Effector memory CD4-positive, alpha-beta T cell (primary cell): ENCODE data around the gene TSPYL1.

ENCODE experiments used
- DNase-seq, 3 donors: peaks; one replicate each; pipeline ENCODE4 v3.0.0-alpha.2; 2020
- H3K27ac ChIP-seq: 2 replicates; pipeline ENCODE4 v1.7.0; 2013; ENCODE audit warnings: mild to moderate bottlenecking, low read length, moderate library complexity; ENCODE audit not compliant: insufficient read depth, poor library complexity, severe bottlenecking
- H3K27me3 ChIP-seq: replicated peaks from 2 replicates; pipeline ENCODE4 v1.7.0; 2013; ENCODE audit warnings: mild to moderate bottlenecking, low read length; ENCODE audit not compliant: insufficient read depth, control insufficient read depth, poor library complexity, severe bottlenecking
- H3K36me3 ChIP-seq: 2 replicates; pipeline ENCODE4 v1.7.0; 2013; ENCODE audit warnings: mild to moderate bottlenecking, low read length, moderate library complexity; ENCODE audit not compliant: control insufficient read depth, insufficient read depth
- H3K4me1 ChIP-seq: 2 replicates; pipeline ENCODE4 v1.7.0; 2013; ENCODE audit warnings: low read length, mild to moderate bottlenecking; ENCODE audit not compliant: control insufficient read depth, insufficient read depth, poor library complexity, severe bottlenecking
- H3K4me3 ChIP-seq: 2 replicates; pipeline ENCODE4 v1.7.0; 2013; ENCODE audit warnings: low read length, low read depth, mild to moderate bottlenecking; ENCODE audit not compliant: insufficient read depth, poor library complexity, severe bottlenecking
- H3K9me3 ChIP-seq: 2 replicates; pipeline ENCODE4 v1.7.0; 2013; ENCODE audit warnings: mild to moderate bottlenecking, low read length, moderate library complexity; ENCODE audit not compliant: control insufficient read depth

TSPYL1 gene

GRCh38 chr6:116316772-116317467 is 37.2 kb upstream of the TSPYL1 start:
- Histone ChIP-seq H3K27ac (no peak overlapping the region), H3K36me3 (no peaks in the 10 kb centered on the region), H3K27me3 (no peaks in the 10 kb centered on the region), H3K4me1 (no peaks in the 10 kb centered on the region), H3K9me3 (no peaks in the 10 kb centered on the region), H3K4me3 (no peak overlapping the region)
- DNase-seq = no peak

- H3K4me1 ChIP-seq = no peaks in the 10 kb centered on the region
- H3K4me3 ChIP-seq = no peak overlapping the region
- H3K27me3 ChIP-seq = no peaks in the 10 kb centered on the region
- no peaks in the 10 kb centered on the region for H3K36me3 ChIP-seq
- H3K27ac ChIP-seq = no peak overlapping the region
- H3K9me3 ChIP-seq = no peaks in the 10 kb centered on the region
- DNase-seq = no peak
These were observed 35.1 kb upstream of the TSPYL1 start for GRCh38 chr6:116314878-116315277.

GRCh38 chr6:116314218-116314617 is 34.5 kb upstream of the TSPYL1 start:
- H3K9me3 ChIP-seq = no peaks in the 10 kb centered on the region
- H3K4me1 ChIP-seq = no peaks in the 10 kb centered on the region
- no peaks in the 10 kb centered on the region for H3K27me3 ChIP-seq
- no peak for DNase-seq
- H3K27ac ChIP-seq = no peak overlapping the region
- H3K4me3 ChIP-seq = no peak overlapping the region
- H3K36me3 ChIP-seq = no peaks in the 10 kb centered on the region

- no peak for DNase-seq
- H3K27me3 ChIP-seq = no peaks in the 10 kb centered on the region
- no peak overlapping the region for H3K4me3 ChIP-seq
- no peak overlapping the region for H3K27ac ChIP-seq
- H3K9me3 ChIP-seq = no peaks in the 10 kb centered on the region
- H3K4me1 ChIP-seq = no peaks in the 10 kb centered on the region
- H3K36me3 ChIP-seq = no peaks in the 10 kb centered on the region
These were observed 33.5 kb upstream of the TSPYL1 start for GRCh38 chr6:116313101-116313776.

GRCh38 chr6:116309657-116310056 is 29.9 kb upstream of the TSPYL1 start:
- Histone ChIP-seq H3K4me1 (no peaks in the 10 kb centered on the region), H3K27ac (no peak overlapping the region), H3K27me3 (no peaks in the 10 kb centered on the region), H3K4me3 (no peak overlapping the region), H3K9me3 (no peaks in the 10 kb centered on the region), H3K36me3 (no peaks in the 10 kb centered on the region)
- DNase-seq = no peak

GRCh38 chr6:116309001-116309400 is 29.3 kb upstream of the TSPYL1 start:
- no peaks in the 10 kb centered on the region for H3K9me3 ChIP-seq
- H3K27me3 ChIP-seq = no peaks in the 10 kb centered on the region
- DNase-seq = no peak
- no peaks in the 10 kb centered on the region for H3K4me1 ChIP-seq
- no peaks in the 10 kb centered on the region for H3K36me3 ChIP-seq
- H3K4me3 ChIP-seq = no peak overlapping the region
- H3K27ac ChIP-seq = no peak overlapping the region

- no peak for DNase-seq
- no peaks in the 10 kb centered on the region for H3K27me3 ChIP-seq
- no peak overlapping the region for H3K4me3 ChIP-seq
- H3K4me1 ChIP-seq = no peaks in the 10 kb centered on the region
- no peak overlapping the region for H3K27ac ChIP-seq
- H3K9me3 ChIP-seq = no peaks in the 10 kb centered on the region
- H3K36me3 ChIP-seq = no peaks in the 10 kb centered on the region
These were observed 27.9 kb upstream of the TSPYL1 start for GRCh38 chr6:116307633-116308032.

GRCh38 chr6:116307001-116307400 is 27.3 kb upstream of the TSPYL1 start:
- Histone ChIP-seq H3K27ac (no peak overlapping the region), H3K9me3 (no peaks in the 10 kb centered on the region), H3K36me3 (no peaks in the 10 kb centered on the region), H3K4me3 (no peak overlapping the region), H3K4me1 (no peaks in the 10 kb centered on the region), H3K27me3 (no peaks in the 10 kb centered on the region)
- no peak for DNase-seq

- Histone ChIP-seq H3K27me3 (no peaks in the 10 kb centered on the region), H3K9me3 (no peaks in the 10 kb centered on the region), H3K36me3 (no peaks in the 10 kb centered on the region), H3K4me3 (no peak overlapping the region), H3K27ac (no peak overlapping the region), H3K4me1 (no peaks in the 10 kb centered on the region)
- no peak for DNase-seq
These were observed 24.9 kb upstream of the TSPYL1 start for GRCh38 chr6:116304538-116305097.

- no peaks in the 10 kb centered on the region for H3K9me3 ChIP-seq
- H3K27me3 ChIP-seq = no peaks in the 10 kb centered on the region
- H3K4me1 ChIP-seq = no peaks in the 10 kb centered on the region
- no peaks in the 10 kb centered on the region for H3K36me3 ChIP-seq
- H3K4me3 ChIP-seq = no peak overlapping the region
- no peak overlapping the region for H3K27ac ChIP-seq
- DNase-seq = no peak
These were observed 21.4 kb upstream of the TSPYL1 start for GRCh38 chr6:116301104-116301503.
